ENCODE measurements around the gene MPND. TPM values are rescaled to one million over a fixed set of nuclear protein-coding genes. Genes with fewer than 3 reads are reported as not detected.

The MPND gene
- total RNA-seq, 2 experiments from 2014 or later, result 12.6 to 18.0 TPM

GRCh38 chr19:4368128-4368820 lies 24.9 kb downstream of the MPND start:
- ChIA-PET CTCF (interaction anchor here (1.2 to 3.4 kb wide), 2 partner anchors 16 to 102 kb away, joined by 3 to 16 read pairs; no protein-coding TSS in a partner anchor), POLR2A (interaction anchor here (0.7 to 1.0 kb wide), 2 partner anchors 34 to 265 kb away, joined by 3 to 4 read pairs; no protein-coding TSS in a partner anchor)
- Mint-ChIP-seq H3K36me3 (ENCODE audit: low read depth) (peaks cover 5% of the 10 kb centered on the region), H3K27me3 (no peaks in the 10 kb centered on the region), H3K4me3 (peak overlapping the region; percentile 63), H3K9me3 (ENCODE audit: low read depth) (no peaks in the 10 kb centered on the region), H3K4me1 (peaks cover 34% of the 10 kb centered on the region), H3K27ac (peak overlapping the region; percentile 93)
- intact Hi-C loops (cut with DNase I, micrococcal nuclease), result no loop called here
- no peak for ATAC-seq
- peak; percentile 53 for DNase-seq

- no peaks in the 10 kb centered on the region for H3K27me3 Mint-ChIP-seq
- H3K4me3 Mint-ChIP-seq, result peak overlapping the region; percentile 63
- peak overlapping the region; percentile 93 for H3K27ac Mint-ChIP-seq
- H3K9me3 Mint-ChIP-seq (ENCODE audit: low read depth), result no peaks in the 10 kb centered on the region
- ChIA-PET POLR2A (interaction anchor here (0.8 to 1.1 kb wide), 7 partner anchors 11 to 286 kb away, joined by 3 to 4 read pairs (median 3); partner anchors contain the start of gene SH3GL1), CTCF (interaction anchor here (1.0 to 1.3 kb wide), 4 partner anchors 13 to 103 kb away, joined by 3 to 4 read pairs (median 4); partner anchors contain the start of genes CHAF1A and SH3GL1)
- ATAC-seq (peak; percentile 77), DNase-seq (peak; percentile 85)
- H3K4me1 Mint-ChIP-seq, result peaks cover 40% of the 10 kb centered on the region
- intact Hi-C loops (cut with DNase I, micrococcal nuclease), result loop anchor here (1.0 kb wide), 5 partner anchors 10 to 88 kb away; partner anchors contain the start of genes SH3GL1 (in 2 of the 2), MPND (in 1 of the 2) and UBXN6 (in 1 of the 2)
- H3K36me3 Mint-ChIP-seq (ENCODE audit: low read depth), result peaks cover 1% of the 10 kb centered on the region
These were observed 25.9 kb downstream of the MPND start for GRCh38 chr19:4369109-4369887.

- DNase-seq, result peak; percentile 91
- ChIA-PET POLR2A (interaction anchor here (0.6 to 1.1 kb wide), 7 partner anchors 12 to 380 kb away, joined by 3 to 5 read pairs (median 3); partner anchors contain the start of gene SH3GL1), CTCF (interaction anchor here (0.6 to 1.9 kb wide), 10 partner anchors 10 to 1456 kb away, joined by 3 to 6 read pairs (median 3); partner anchors contain the start of genes CHAF1A and SH3GL1)
- H3K36me3 Mint-ChIP-seq (ENCODE audit: low read depth), result peaks cover under 1% of the 10 kb centered on the region
- intact Hi-C loops (cut with DNase I, micrococcal nuclease), result loop anchor here (1.0 kb wide), 5 partner anchors 9 to 87 kb away; partner anchors contain the start of genes SH3GL1 (in 2 of the 2), MPND (in 1 of the 2) and UBXN6 (in 1 of the 2)
- peak; percentile 79 for ATAC-seq
- peak overlapping the region; percentile 93 for H3K27ac Mint-ChIP-seq
- no peaks in the 10 kb centered on the region for H3K9me3 Mint-ChIP-seq (ENCODE audit: low read depth)
- peak overlapping the region; percentile 63 for H3K4me3 Mint-ChIP-seq
- no peaks in the 10 kb centered on the region for H3K27me3 Mint-ChIP-seq
- H3K4me1 Mint-ChIP-seq, result peaks cover 40% of the 10 kb centered on the region
These were observed 26.5 kb downstream of the MPND start for GRCh38 chr19:4369888-4370260.

- peaks cover 44% of the 10 kb centered on the region for H3K4me1 Mint-ChIP-seq
- CTCF ChIA-PET, result interaction anchor here (0.6 to 1.9 kb wide), 11 partner anchors 9 to 1457 kb away, joined by 3 to 6 read pairs (median 3); partner anchors contain the start of genes CHAF1A and SH3GL1
These were observed 27.2 kb downstream of the MPND start for GRCh38 chr19:4370418-4371041.

GRCh38 chr19:4371247-4372164 lies 28.1 kb downstream of the MPND start:
- no peak for DNase-seq
- Mint-ChIP-seq H3K4me3 (no peak overlapping the region), H3K4me1 (peaks cover 54% of the 10 kb centered on the region), H3K9me3 (ENCODE audit: low read depth) (no peaks in the 10 kb centered on the region), H3K27me3 (no peaks in the 10 kb centered on the region), H3K27ac (peak overlapping the region; percentile 77), H3K36me3 (ENCODE audit: low read depth) (no peaks in the 10 kb centered on the region)
- intact Hi-C loops (cut with DNase I, micrococcal nuclease), result no loop called here
- no peak for ATAC-seq
- POLR2A ChIA-PET, result no interaction called here
- CTCF ChIA-PET, result interaction anchor here (0.6 to 1.9 kb wide), 5 partner anchors 19 to 104 kb away, joined by 3 to 6 read pairs (median 3); no protein-coding TSS in a partner anchor

More at GRCh38 chr19:4370418-4371041, 27.2 kb downstream of the MPND start:
- intact Hi-C loops (cut with DNase I, micrococcal nuclease), result no loop called here
- Mint-ChIP-seq H3K4me3 (peak overlapping the region; percentile 63), H3K27me3 (no peaks in the 10 kb centered on the region), H3K36me3 (ENCODE audit: low read depth) (no peaks in the 10 kb centered on the region), H3K9me3 (ENCODE audit: low read depth) (no peaks in the 10 kb centered on the region), H3K27ac (peak overlapping the region; percentile 93)
- ATAC-seq (no peak), DNase-seq (no peak)
- POLR2A ChIA-PET, result interaction anchor here (0.6 to 1.1 kb wide), 6 partner anchors 12 to 380 kb away, joined by 3 to 5 read pairs (median 3); partner anchors contain the start of gene SH3GL1

- no peaks in the 10 kb centered on the region for H3K36me3 Mint-ChIP-seq (ENCODE audit: low read depth)
- H3K9me3 Mint-ChIP-seq (ENCODE audit: low read depth), result no peaks in the 10 kb centered on the region
- ChIA-PET POLR2A (no interaction called here), CTCF (interaction anchor here (0.8 to 1.2 kb wide), 2 partner anchors 21 to 105 kb away, joined by 3 to 4 read pairs; no protein-coding TSS in a partner anchor)
- no peaks in the 10 kb centered on the region for H3K27me3 Mint-ChIP-seq
- H3K4me1 Mint-ChIP-seq, result peaks cover 63% of the 10 kb centered on the region
- no peak overlapping the region for H3K27ac Mint-ChIP-seq
- no peak overlapping the region for H3K4me3 Mint-ChIP-seq
- intact Hi-C loops (cut with DNase I, micrococcal nuclease), result no loop called here
- no peak for DNase-seq
- no peak for ATAC-seq
These were observed 29.0 kb downstream of the MPND start for GRCh38 chr19:4372165-4373012.

GRCh38 chr19:4373013-4373367 lies 29.6 kb downstream of the MPND start:
- Mint-ChIP-seq H3K4me1 (peaks cover 63% of the 10 kb centered on the region), H3K4me3 (no peak overlapping the region), H3K27me3 (no peaks in the 10 kb centered on the region), H3K36me3 (ENCODE audit: low read depth) (peaks cover 2% of the 10 kb centered on the region), H3K27ac (no peak overlapping the region), H3K9me3 (ENCODE audit: low read depth) (no peaks in the 10 kb centered on the region)
- CTCF ChIA-PET, result no interaction called here
- POLR2A ChIA-PET, result no interaction called here
- DNase-seq (no peak), ATAC-seq (no peak)
- intact Hi-C loops (cut with DNase I, micrococcal nuclease), result no loop called here

GRCh38 chr19:4373601-4374497 lies 30.5 kb downstream of the MPND start:
- Mint-ChIP-seq H3K4me1 (peaks cover 63% of the 10 kb centered on the region), H3K27me3 (no peaks in the 10 kb centered on the region), H3K4me3 (no peak overlapping the region), H3K27ac (peak overlapping the region; percentile 64), H3K9me3 (ENCODE audit: low read depth) (no peaks in the 10 kb centered on the region), H3K36me3 (ENCODE audit: low read depth) (peaks cover 2% of the 10 kb centered on the region)
- intact Hi-C loops (cut with DNase I, micrococcal nuclease), result no loop called here
- ChIA-PET CTCF (interaction anchor here (1.1 kb wide), 1 partner anchor 140 kb away, joined by 3 read pairs; no protein-coding TSS in a partner anchor), POLR2A (no interaction called here)
- DNase-seq, result no peak
- no peak for ATAC-seq

Data from activated CD4-positive, alpha-beta T cell treated with anti-CD3 and anti-CD28 coated beads for 36 hours (primary cell).